NOMO-1 treated with DMSO at 0.1 percent for 48 hours (cell line): Measurements from ENCODE around the gene CLDN18.

Experiments
- DNase-seq: peaks from one replicate; lab custom pipeline; 2025; ENCODE audit not compliant: unreplicated experiment; lab: John Stamatoyannopoulos, UW

CLDN18 gene

DNA sequence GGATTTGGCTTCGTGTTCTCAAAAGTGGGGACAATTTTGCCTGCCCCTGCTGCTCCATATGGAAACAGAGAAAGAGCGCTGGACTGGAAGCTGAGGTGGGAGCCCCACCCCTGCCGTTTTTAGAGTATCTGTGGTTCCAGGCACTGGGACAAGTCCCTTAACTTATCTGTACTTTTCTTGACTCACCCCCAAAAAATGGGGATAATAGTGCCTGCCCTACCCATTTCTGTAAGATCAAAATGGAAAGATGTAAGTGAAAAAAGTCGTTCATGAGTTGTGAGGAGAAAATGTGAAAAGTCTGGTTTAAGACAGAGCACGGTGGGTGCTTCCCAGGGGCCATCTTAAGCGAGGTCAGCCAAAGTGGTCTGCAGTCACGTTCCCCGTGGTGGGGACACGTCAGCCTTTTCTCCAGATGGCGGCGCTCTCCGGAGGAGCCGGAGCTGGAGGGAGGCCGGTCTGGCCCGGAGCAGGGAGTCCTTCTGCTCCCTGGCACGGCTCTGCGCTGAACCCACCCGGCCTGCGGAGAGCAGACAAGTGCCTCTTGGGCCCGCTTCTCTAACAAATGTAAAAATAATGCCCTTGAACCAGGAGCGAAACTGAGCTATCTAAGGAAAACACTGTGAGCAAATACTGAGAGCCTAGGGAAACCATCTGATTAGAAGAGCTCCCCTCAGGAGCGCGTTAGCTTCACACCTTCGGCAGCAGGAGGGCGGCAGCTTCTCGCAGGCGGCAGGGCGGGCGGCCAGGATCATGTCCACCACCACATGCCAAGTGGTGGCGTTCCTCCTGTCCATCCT is at the start of gene CLDN18:
Gene CLDN18 (plus strand): TSS at position 690 of the 797 bp plus-strand sequence. CDS start 61 bp downstream, at position 751.
- DNase-seq: no peak

GRCh38 chr3:137962251-137962650 is 47.7 kb upstream of the CLDN18 start:
- DNase-seq: no peak

DNA sequence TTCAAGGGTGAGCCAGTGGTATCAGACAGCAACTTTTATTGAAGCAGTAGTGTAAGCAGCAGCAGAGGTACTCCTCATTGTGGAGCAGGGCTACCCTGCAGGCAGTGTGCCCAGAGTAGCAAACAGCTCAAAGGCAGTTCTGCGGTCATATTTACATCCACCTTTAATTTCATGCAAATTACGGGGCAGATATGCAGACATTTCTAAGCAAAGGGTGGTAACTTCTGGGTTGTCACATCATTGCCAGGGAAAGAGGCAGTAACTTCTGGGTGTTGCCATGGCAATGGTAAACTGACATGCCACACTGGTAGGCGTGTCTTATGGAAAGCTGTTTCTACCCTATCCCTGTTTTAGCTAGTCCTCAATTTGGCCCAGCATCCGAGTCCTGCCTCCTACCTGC is 46.5 kb upstream of the CLDN18 start:
- no peak for DNase-seq

- peak; percentile 56 for DNase-seq
Observed at GRCh38 chr3:137970914-137971831, 38.8 kb upstream of the CLDN18 start.

- DNase-seq: no peak
Observed at GRCh38 chr3:137972396-137972795, 37.6 kb upstream of the CLDN18 start.

DNA sequence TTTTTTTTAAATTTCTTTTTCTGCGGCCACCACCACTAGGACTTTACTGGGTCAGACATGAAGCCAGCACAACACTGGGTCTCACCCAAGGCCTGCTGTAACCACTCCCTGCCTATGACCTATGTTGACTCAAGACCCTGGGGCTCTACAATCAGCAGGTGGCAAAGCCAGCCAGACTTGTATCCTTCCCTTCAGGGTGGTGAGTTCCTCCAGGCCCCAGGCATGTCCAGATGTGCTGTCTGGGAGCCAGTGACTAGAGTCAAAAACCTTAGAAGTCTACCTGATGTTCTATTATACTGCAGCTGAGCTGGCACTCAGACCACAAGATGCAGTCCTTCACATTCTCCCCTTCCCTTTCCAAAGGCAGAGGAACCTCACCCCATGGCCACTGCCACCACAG is 31.6 kb upstream of the CLDN18 start:
- no peak for DNase-seq

DNA sequence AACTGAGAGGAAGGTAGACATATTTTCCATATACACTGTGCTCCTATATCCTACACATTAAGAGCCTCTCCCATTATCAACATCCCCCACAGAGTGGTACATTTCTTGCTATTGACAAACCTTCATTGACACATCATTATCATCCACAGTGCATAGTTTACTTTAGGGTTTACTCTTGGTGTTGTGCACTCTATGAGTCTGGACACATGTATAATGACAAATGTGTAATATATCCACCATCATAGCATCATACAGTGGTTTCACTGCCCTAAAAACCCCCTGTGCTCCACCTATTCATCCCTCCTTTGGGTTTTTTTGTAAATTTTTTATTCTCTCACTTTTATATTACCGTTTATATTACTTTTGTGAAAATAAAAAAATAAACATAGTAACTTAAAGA is 22.2 kb upstream of the CLDN18 start:
- no peak for DNase-seq

DNA sequence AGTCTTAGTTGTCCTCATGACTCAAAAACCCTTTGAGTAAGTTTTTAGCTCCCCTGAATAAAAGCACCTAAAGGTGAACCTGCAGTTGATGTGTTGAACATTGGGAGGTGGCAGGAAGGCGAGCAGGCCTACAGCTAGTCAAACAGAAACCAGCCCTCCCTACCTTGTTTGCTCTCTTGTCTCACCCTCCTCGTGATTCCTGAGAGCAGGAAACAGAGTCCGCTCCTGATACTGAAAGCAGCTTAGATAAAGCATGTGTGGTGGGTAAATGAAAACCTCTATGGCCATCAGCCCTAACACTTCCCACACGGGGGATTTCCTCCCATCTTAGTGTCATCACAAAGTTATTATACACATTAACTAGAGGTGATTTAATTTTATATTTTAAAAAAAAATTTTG is 21.8 kb upstream of the CLDN18 start:
- no peak for DNase-seq

DNA sequence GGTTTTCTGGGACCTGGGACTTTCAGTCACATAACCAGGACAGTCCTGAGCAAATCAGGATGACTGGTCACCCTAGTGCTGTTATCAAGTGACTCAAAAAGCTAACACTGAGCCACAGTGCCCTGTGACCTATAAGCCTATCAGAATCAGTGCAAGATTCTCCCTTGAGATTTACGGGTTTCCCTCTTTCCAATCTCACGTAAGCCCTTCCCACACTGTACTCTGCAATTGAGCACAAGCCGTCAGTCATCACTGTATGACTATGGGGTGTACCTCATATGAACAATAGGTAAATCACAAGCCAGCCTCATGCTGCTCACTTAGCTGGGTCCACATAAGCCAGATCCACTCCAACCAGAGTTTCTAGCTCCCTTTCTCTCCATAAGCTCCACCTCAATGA is 21.0 kb upstream of the CLDN18 start:
- no peak for DNase-seq

DNA sequence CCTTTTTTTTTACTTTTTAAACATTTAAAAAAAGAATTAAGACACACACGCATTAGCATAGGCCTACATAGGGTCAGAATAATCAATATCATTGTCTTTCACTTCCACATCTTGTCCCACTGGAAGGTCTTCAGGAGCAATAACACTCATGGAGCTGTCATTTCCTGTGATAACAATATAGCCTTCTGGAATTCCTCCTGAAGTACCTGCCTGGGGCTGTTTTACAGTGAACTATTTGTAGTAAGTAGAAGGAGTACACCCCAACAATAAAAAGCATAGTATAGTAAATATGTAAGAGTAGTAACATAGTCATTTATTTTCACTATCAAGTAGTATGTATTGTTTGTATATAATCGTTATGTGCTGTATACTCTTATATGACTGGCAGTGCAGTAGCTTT is 19.5 kb upstream of the CLDN18 start:
- DNase-seq: no peak

- no peak for DNase-seq
Observed at GRCh38 chr3:137992592-137992991, 17.4 kb upstream of the CLDN18 start.

DNA sequence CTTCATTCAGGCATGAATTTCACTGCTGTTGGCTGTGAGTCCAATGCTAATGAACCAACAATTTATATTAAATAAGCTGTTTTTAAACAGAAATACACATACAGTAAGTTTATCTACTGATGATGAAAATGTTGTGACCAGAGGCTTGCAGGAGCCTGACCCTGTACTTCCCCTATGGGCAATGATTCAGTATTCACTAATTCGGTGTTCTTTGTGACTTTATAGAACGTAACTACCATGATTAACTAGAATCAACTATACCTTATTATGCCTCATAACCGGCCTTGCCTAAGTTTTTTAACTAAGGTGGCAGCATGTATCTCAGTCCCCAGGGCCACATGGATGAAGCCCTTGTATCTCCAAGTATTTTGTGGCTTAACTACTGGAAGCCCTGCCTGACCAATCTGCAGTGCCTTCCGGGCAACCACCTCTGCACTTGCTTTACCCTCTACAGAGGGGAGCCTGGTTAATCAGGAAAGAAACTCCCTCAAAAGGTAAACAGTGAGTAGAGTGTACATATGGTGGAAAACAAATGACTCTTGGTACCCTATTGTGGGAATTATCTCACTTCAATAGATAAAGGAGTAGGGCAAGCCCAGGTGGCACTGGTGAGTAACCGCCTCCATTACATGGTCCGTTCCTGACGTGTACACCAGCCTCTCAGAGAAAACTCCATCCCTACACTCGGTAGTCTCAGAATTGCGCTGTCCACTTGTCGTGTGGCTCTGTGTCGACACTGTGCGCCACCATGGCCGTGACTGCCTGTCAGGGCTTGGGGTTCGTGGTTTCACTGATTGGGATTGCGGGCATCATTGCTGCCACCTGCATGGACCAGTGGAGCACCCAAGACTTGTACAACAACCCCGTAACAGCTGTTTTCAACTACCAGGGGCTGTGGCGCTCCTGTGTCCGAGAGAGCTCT is 11.6 kb upstream of the CLDN18 start:
- DNase-seq: no peak

GRCh38 chr3:138003069-138003468 is 6.9 kb upstream of the CLDN18 start:
- DNase-seq: no peak

DNA sequence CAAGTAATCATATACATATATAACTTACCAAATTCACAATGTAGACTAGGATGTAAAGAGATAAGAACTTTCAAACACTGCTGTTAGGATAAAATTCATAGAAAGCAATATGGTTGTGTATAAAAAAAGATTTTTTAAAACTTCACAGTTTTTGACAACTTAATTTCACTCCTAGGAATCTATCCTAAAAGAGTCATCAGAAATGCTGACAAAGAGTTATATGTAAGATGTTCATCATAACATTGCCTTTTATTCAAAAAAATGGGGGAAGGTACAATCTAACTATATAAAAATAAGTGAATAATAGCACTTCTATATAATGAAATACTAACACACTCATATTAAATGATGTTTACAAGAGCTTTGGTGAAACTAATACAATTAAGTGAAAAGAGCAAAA is 4.3 kb upstream of the CLDN18 start:
- no peak for DNase-seq

DNA sequence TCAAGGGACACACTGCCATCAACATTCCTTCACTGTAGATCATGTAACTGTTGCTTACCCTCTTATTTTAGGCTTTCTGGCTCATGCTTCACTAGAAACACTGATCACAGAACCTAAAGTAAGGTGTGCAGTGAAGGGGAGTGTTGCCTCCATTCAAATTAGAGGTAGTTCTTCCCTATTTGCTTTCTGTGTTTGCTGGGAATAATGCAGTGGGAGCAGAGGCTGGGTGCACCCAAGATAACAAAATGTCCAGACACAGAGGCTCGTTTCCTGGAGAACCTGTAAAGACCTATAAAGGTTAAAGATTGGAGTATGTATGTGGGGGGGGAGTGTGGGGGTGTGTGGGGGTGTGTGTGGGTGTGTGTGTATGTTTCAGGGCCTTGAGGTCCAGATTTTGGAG is 2.1 kb upstream of the CLDN18 start:
- DNase-seq: no peak

DNA sequence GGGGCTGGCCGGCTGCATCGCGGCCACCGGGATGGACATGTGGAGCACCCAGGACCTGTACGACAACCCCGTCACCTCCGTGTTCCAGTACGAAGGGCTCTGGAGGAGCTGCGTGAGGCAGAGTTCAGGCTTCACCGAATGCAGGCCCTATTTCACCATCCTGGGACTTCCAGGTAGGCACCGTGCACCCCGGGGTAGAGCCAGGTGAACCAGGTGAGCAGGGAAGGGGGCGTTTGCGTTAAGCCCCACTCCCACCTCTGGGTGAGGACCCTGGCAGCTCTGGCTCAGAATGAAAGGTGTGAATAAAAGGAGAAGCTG is 267 bp downstream of the CLDN18 start:
- no peak for DNase-seq

DNA sequence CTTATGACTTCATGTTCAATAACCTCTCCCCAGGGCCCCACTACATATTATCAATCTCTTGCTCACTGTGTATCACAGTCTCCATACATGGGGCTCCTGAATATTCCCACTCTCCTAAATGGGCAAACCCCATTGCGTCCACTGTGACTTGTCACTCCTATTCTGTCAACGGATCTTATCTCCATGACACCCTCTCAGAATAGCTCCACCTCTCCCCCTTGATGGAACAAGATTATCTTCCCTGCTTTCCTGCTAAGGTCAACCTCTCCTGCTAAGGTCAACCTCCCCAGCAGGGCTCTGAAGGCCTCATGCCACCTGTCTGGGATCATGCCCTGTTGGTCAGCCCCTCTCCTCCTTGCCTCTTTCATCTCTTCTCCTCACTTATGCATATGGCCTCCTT is 1.8 kb downstream of the CLDN18 start:
- DNase-seq: no peak

DNA sequence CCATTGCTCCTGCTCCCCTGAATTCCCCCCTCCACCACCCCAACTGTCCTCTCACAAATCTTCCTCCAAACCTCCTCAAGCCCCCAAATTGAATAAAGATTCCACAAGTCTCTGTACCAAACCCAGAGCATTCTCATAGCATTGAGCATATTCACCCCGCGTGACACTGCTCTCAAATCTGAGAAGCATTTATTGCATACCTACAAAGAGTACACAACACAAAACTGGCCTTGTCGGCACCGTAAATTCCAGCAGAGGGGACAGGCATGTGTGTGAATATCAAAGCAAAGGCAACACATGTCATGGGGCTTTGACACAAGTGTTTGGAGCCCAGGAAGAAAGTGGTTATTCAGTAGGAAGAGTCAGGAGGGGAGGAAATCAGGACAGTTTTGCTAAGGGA is 2.6 kb downstream of the CLDN18 start:
- no peak for DNase-seq

GRCh38 chr3:138016065-138016464 is 6.1 kb downstream of the CLDN18 start:
- DNase-seq: no peak

GRCh38 chr3:138019281-138020069 is 9.5 kb downstream of the CLDN18 start:
- DNase-seq: no peak
